HG03066 (cell line): ENCODE data around the gene NTPCR.

Source experiments
- ATAC-seq: cut with Tn5 transposase; IDR thresholded peaks from one replicate; pipeline ENCODE4 v1.9.1; 2021; ENCODE audit warnings: low read depth; ENCODE audit not compliant: unreplicated experiment

Gene NTPCR

GRCh38 chr1:233005156-233005555 lies 54.7 kb downstream of the NTPCR start:
- no peak for ATAC-seq

- no peak for ATAC-seq
These were observed 55.3 kb downstream of the NTPCR start for GRCh38 chr1:233005703-233006102.

GRCh38 chr1:233006108-233006507 lies 55.7 kb downstream of the NTPCR start:
- no peak for ATAC-seq

GRCh38 chr1:233006541-233006973 lies 56.1 kb downstream of the NTPCR start:
- no peak for ATAC-seq

DNA sequence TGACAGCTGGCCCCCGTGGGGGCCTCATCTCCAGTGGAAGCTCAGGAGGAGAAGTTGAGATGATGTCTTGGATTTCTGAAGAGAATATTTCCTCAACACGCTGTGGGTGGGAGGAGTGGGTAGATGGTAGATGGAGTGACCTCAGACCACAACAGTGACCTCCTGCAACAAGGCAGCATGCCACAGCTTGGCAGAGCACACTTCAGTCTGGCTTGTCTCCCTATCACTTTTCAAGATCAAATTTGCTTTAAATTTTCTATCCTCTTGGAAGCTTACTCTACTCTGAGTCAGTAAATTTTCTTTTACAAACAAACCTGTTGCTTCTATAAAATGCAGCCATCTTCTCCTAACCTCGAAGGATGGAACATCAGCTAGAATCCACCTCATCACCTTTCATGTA lies 59.7 kb downstream of the NTPCR start:
- ATAC-seq: no peak

DNA sequence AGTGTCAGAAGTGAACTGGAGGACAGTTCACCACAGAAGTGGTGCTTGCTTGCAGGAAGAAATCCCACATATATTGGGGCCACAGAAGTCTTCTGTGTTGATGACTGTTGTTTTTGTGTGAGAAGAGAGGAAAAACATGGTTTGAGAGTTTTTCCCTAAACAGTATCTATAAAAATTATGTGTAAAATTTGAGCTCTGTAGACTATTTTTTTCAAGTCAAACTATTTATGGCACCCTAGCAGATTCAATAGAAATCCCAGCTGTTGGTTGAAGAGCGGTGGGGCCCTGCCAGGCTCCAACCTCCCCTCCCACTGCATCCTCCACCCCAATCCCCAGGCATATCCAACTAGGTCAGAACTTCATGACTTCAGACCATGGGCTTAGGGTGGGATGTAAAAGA lies 61.6 kb downstream of the NTPCR start:
- no peak for ATAC-seq

DNA sequence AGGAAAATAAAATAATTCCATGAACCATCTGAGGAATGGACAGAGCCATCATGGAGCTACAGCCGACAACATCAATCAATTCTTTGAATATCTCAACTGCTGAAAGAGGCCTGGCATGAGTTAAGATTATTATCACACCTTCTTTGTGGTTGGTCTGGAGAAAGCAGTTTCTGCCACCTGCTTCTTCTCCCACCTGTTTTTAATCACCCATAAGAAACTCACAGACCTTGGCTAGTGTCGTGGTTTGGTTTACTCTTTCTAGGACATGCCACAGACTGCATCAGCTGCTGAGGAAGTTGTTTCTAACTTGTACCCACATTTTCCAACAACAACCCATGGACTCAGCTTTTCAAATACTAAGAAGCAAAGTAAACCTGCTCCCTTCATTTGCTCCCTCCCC lies 65.6 kb downstream of the NTPCR start:
- no peak for ATAC-seq

- ATAC-seq: no peak
These were observed 66.4 kb downstream of the NTPCR start for GRCh38 chr1:233016798-233017197.

- no peak for ATAC-seq
These were observed 68.7 kb downstream of the NTPCR start for GRCh38 chr1:233019083-233019482.

GRCh38 chr1:233019778-233020325 lies 69.4 kb downstream of the NTPCR start:
- no peak for ATAC-seq

DNA sequence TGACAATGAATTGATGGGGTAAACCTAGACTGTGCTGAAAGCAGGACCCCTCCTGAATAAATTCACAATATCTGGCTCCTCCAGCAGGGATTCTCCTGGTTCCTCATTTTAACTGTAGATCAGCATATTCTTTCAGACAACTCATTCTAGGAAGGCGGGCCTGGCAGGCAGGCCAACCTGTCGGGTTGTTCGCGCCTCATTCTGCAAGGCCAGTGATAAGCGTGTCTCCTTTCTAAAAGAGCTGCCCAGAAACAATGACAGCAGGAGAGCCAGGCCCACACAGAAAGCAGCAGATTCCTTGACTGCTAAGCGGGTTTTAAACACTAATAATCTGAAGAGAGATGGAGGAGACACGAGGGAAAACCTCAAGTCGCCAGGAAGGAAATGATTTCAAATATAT lies 70.0 kb downstream of the NTPCR start:
- no peak for ATAC-seq

- ATAC-seq: no peak
These were observed 71.8 kb downstream of the NTPCR start for GRCh38 chr1:233022246-233022645.

GRCh38 chr1:233024199-233024598 lies 73.8 kb downstream of the NTPCR start:
- no peak for ATAC-seq

GRCh38 chr1:233025157-233025556 lies 74.7 kb downstream of the NTPCR start:
- no peak for ATAC-seq

- no peak for ATAC-seq
These were observed 75.2 kb downstream of the NTPCR start for GRCh38 chr1:233025567-233025966.

DNA sequence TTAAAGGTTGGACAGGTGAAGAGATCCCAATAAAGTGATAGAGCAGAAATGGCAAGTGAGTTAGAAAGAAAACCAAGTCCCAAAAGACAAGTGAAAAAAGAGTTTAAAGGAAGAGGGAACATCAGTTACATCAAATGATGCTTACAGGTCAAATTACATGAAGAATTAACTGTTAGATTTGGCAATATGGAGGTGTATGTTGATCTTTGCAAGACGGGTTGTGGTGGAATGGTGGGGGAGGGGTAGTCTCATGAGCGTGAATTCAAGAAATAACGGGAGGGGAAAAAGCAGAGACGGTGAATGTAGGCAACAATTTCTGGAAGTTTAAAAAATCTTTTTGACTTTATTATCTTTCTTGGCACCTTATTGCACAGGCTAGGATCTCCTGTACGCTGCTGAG lies 76.6 kb downstream of the NTPCR start:
- no peak for ATAC-seq

GRCh38 chr1:233031521-233031920 lies 81.1 kb downstream of the NTPCR start:
- ATAC-seq: no peak

DNA sequence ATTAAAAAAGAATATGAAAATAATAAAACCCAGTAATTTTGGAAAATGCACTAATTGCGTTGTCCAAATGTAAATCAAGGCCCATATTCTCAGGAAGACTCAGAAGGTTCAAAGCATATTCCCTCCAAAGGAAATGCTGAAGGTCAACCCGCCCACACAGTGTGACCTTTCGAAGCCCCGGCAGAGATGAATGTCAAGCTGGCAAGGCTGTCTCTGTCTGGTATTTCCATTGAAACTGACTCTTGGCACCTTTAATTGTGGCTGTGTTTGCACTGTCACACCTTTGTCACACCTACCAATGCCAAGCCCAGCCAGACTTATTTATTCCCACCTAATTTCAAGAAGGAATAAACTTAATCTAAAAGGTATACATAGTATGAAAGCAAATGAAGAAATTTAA lies 82.5 kb downstream of the NTPCR start:
- ATAC-seq: no peak

GRCh38 chr1:233033361-233033760 lies 83.0 kb downstream of the NTPCR start:
- ATAC-seq: no peak
